Measurements from ENCODE around the gene TMEM181. TPM values are rescaled to one million over a fixed set of nuclear protein-coding genes. Genes with fewer than 3 reads are reported as not detected.

The TMEM181 gene
- total and polyA plus RNA-seq, 2 of the 13 experiments (the other 11 are each of a cell fraction or from before 2014, with no cell fraction given) = 59.1 to 108 TPM

GRCh38 chr6:158595223-158595622 lies 35.3 kb downstream of the TMEM181 start (continued):
- TF ChIP-seq ZBTB14 (CRISPR knock-in tag; IDR thresholded peaks at IDR 0.05) = no peak
- TF ChIP-seq IRX3 (CRISPR knock-in tag; IDR thresholded peaks at IDR 0.05; ENCODE audit: borderline replicate concordance, low read depth) = no peak
- TF ChIP-seq CTCF (CRISPR knock-in tag; IDR thresholded peaks at IDR 0.05) = peak; percentile 45
- TF ChIP-seq ZNF431 (CRISPR knock-in tag; IDR thresholded peaks at IDR 0.05; ENCODE audit: borderline replicate concordance, low read depth) = no peak
- TF ChIP-seq STAG1 (CRISPR knock-in tag; IDR thresholded peaks at IDR 0.05) = peak; percentile 57
- TF ChIP-seq DZIP1 (CRISPR knock-in tag; IDR thresholded peaks at IDR 0.05) = no peak

GRCh38 chr6:158596861-158597260 lies 37.0 kb downstream of the TMEM181 start:
- Histone ChIP-seq H3K36me3 (replicated peaks in 1 of 2; ENCODE audit: control insufficient read depth in 1 of 2, insufficient read depth in 2 of 2, low read length in 2 of 2) (peaks cover 34 to 92% of the 10 kb centered on the region in 2 experiments), H3K4me2 (ENCODE audit: low read depth, low read length) (no peak overlapping the region), H3K27me3 (ENCODE audit: control insufficient read depth in 1 of 2, insufficient read depth in 2 of 2, low read length in 2 of 2) (no peaks in the 10 kb centered on the region), H3K9me3 (ENCODE audit: low read length) (no peaks in the 10 kb centered on the region), H4K20me1 (ENCODE audit: insufficient read depth, low read length) (peaks cover 28% of the 10 kb centered on the region), H3K4me3 (replicated peaks in 1 of 3; ENCODE audit: insufficient read depth in 1 of 3, low read depth in 2 of 3, low read length in 3 of 3) (no peak overlapping the region), H3K79me2 (ENCODE audit: insufficient read depth, low read length) (peaks cover 7% of the 10 kb centered on the region), H3K4me1 (ENCODE audit: insufficient read depth, low read length) (no peaks in the 10 kb centered on the region), H3K9ac (ENCODE audit: insufficient read depth, low read depth, low read length) (no peak overlapping the region), H3K27ac (ENCODE audit: extremely low read length, insufficient read depth, low read length) (no peak overlapping the region), H2AFZ (ENCODE audit: low read length) (no peak overlapping the region)
- ChIA-PET POLR2A (no interaction called here), CTCF (ENCODE audit: low intra/inter-chr PET ratio, low total read pairs) (interaction anchor here (0.8 kb wide), 1 partner anchor 376 kb away, joined by 3 read pairs; no protein-coding TSS in a partner anchor)
- no peak for TF ChIP-seq ZNF207 (IDR thresholded peaks at IDR 0.05; ENCODE audit: borderline replicate concordance)
- no peak for TF ChIP-seq ZNF20 (CRISPR knock-in tag; IDR thresholded peaks at IDR 0.05)
- TF ChIP-seq TEAD3 (CRISPR knock-in tag; optimal IDR thresholded peaks at IDR 0.05; ENCODE audit: borderline replicate concordance) = no peak
- TF ChIP-seq ZHX2 (IDR thresholded peaks at IDR 0.05; ENCODE audit: low read depth) = no peak
- no peak for TF ChIP-seq ZHX2 (CRISPR knock-in tag; IDR thresholded peaks at IDR 0.05; ENCODE audit: borderline replicate concordance)
- TF ChIP-seq RBM22 (optimal IDR thresholded peaks at IDR 0.05; ENCODE audit: low read length) = no peak
- no TSS peak for BruUV-seq (replicated peaks)
- no peak for ATAC-seq
- in situ Hi-C loops (cut with HindIII; ENCODE audit: extremely low pct_ligation_motif_present, low pct_unique_long_range_greater_than_20kb) (no loop called here), intact Hi-C loops (cut with micrococcal nuclease; ENCODE audit: unreplicated experiment) (no loop called here)
- no peak for FAIRE-seq
- WGBS (ENCODE audit: low lambda C conversion rate) = 94% methylated on average over 6 of the region's 6 CpGs
- no peak for DNase-seq (ENCODE audit: low spot score)

Data from HepG2 (cell line).